ENCODE measurements around the gene TRIM2.

The TRIM2 gene

GRCh38 chr4:153275380-153276276 lies 71.4 kb downstream of the TRIM2 start:
- no peak for DNase-seq (ENCODE audit: low read depth in 3 of 3)

- no peak for DNase-seq (ENCODE audit: low read depth in 3 of 3)
These were observed 72.7 kb downstream of the TRIM2 start for GRCh38 chr4:153276971-153277370.

GRCh38 chr4:153281476-153281875 lies 77.2 kb downstream of the TRIM2 start:
- DNase-seq (ENCODE audit: low read depth in 3 of 3), result no peak

GRCh38 chr4:153282023-153282422 lies 77.8 kb downstream of the TRIM2 start:
- DNase-seq (ENCODE audit: low read depth in 3 of 3), result no peak

GRCh38 chr4:153283260-153283659 lies 79.0 kb downstream of the TRIM2 start:
- DNase-seq (ENCODE audit: low read depth in 3 of 3), result no peak

- DNase-seq (ENCODE audit: low read depth in 3 of 3), result no peak
These were observed 85.9 kb downstream of the TRIM2 start for GRCh38 chr4:153290134-153290533.

GRCh38 chr4:153291562-153291961 lies 87.3 kb downstream of the TRIM2 start:
- DNase-seq (ENCODE audit: low read depth in 3 of 3), result no peak

GRCh38 chr4:153292897-153293741 lies 88.9 kb downstream of the TRIM2 start:
- DNase-seq (ENCODE audit: low read depth in 3 of 3), result no peak

GRCh38 chr4:153293742-153294057 lies 89.5 kb downstream of the TRIM2 start:
- DNase-seq (ENCODE audit: low read depth in 3 of 3), result no peak

GRCh38 chr4:153294631-153295030 lies 90.4 kb downstream of the TRIM2 start:
- no peak for DNase-seq (ENCODE audit: low read depth in 3 of 3)

GRCh38 chr4:153295131-153295755 lies 91.0 kb downstream of the TRIM2 start:
- no peak for DNase-seq (ENCODE audit: low read depth in 3 of 3)

GRCh38 chr4:153296040-153296823 lies 92.0 kb downstream of the TRIM2 start:
- no peak for DNase-seq (ENCODE audit: low read depth in 3 of 3)

GRCh38 chr4:153297116-153297515 lies 92.9 kb downstream of the TRIM2 start:
- no peak for DNase-seq (ENCODE audit: low read depth in 3 of 3)

- DNase-seq (ENCODE audit: low read depth in 3 of 3), result no peak
These were observed 106.5 kb downstream of the TRIM2 start for GRCh38 chr4:153310793-153311192.

- no peak for DNase-seq (ENCODE audit: low read depth in 3 of 3)
These were observed 110.7 kb downstream of the TRIM2 start for GRCh38 chr4:153314915-153315314.

GRCh38 chr4:153318696-153319320 lies 114.6 kb downstream of the TRIM2 start:
- no peak for DNase-seq (ENCODE audit: low read depth in 3 of 3)

GRCh38 chr4:153322791-153323190 lies 118.5 kb downstream of the TRIM2 start:
- no peak for DNase-seq (ENCODE audit: low read depth in 3 of 3)

- DNase-seq (ENCODE audit: low read depth in 3 of 3), result no peak
These were observed 119.8 kb downstream of the TRIM2 start for GRCh38 chr4:153324046-153324445.

GRCh38 chr4:153325558-153325957 lies 121.3 kb downstream of the TRIM2 start:
- no peak for DNase-seq (ENCODE audit: low read depth in 3 of 3)

GRCh38 chr4:153326513-153326912 lies 122.3 kb downstream of the TRIM2 start:
- no peak for DNase-seq (ENCODE audit: low read depth in 3 of 3)

GRCh38 chr4:153327247-153327646 lies 123.0 kb downstream of the TRIM2 start:
- no peak for DNase-seq (ENCODE audit: low read depth in 3 of 3)

Measured in stimulated activated CD4-positive, alpha-beta T cell treated with anti-CD3 and anti-CD28 coated beads, TNF-alpha, amount 100 ng/mL, for 24 hours (primary cell).